Measurements from ENCODE around the gene GALK1.

GALK1 gene

DNA sequence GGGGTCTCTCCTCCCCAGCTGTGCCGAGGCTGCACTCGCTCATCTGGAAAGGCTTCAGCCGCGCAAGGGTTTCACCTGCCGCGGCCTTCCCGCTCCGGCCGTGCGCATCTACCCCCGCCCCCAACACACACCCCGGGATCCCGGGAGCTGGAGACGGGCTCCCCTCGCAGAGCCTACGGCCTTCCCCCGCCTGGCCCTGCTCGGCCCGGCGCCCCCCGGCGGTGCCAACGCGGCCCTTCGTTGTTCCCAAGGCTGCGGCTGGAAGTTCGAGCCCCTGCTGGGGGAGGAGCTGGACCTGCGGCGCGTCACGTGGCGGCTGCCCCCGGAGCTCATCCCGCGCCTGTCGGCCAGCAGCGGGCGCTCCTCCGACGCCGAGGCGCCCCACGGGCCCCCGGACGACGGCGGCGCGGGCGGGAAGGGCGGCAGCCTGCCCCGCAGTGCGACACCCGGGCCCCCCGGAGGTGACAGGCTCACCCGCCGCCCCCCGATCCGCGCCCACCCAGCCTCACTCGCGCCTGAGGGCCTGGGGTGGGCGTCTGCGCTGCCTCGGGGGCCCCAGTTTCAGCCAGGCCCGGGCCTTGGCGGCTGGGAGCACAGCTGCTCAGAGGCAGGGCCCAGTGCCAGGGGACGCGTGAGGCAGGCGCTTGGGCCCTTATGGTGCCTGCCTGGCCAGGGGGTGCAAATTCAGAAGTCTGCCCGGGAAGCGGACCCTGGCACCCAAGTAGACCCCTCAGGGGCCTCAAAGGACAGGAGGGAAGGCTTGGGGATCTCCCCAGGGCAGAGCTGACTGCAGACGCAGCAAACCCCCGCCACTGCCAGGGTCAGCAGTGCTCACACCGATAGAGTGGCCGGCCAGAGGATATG lies 11.2 kb downstream of the GALK1 start:
- DNase-seq (ENCODE audit: extremely low spot score, insufficient read length, low read depth) (peak; percentile 65), FAIRE-seq (peak; percentile 53)

- FAIRE-seq: peak; percentile 81
- no peak for DNase-seq (ENCODE audit: extremely low spot score, insufficient read length, low read depth)
Measured at GRCh38 chr17:75752802-75753513, 12.0 kb downstream of the GALK1 start.

DNA sequence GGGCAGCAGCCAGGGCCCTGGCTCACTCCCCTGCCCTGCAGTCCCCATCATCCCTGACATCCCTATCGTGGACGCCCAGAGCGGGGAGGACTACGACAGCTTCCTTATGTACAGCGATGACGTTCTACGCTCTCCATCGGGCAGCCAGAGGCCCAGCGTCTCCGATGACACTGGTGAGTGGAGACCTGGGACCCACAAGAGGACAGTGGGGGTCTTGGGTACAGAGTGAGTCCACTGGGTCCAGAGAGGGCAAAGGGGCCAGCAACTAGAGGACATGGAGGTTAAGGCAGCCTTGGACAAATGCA lies 12.6 kb downstream of the GALK1 start:
- FAIRE-seq (no peak), DNase-seq (ENCODE audit: extremely low spot score, insufficient read length, low read depth) (no peak)

DNA sequence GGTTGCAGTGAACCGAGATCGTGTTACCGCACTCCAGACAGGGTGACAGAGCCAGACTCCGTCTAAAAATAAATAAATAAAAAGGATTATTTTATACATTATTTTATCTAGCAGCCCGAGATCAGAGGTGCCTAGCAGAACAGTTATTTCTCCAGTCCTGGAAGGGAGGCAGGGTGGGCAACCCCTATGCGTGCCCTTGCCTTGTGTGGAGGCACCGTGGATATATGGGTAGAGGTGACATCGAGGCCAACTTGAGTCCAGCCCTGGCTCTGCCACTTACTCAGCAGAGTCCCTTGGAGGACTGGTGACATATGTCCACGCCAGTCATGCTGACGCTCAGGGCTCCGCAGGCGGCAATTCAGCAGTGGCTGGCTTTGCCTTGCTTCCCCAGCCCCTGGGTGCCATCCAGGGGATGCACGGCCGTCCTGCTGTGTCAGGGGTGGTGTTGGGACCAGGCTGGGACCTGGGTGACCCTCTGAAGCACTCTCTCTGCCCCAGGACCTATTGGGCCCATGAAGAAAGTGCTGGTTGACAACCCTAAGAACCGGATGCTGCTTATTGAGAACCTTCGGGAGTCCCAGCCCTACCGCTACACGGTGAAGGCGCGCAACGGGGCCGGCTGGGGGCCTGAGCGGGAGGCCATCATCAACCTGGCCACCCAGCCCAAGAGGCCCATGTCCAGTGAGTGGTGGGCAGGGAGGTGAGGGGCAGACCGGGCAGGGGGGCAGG lies 13.2 kb downstream of the GALK1 start:
- FAIRE-seq (no peak), DNase-seq (ENCODE audit: extremely low spot score, insufficient read length, low read depth) (no peak)

DNA sequence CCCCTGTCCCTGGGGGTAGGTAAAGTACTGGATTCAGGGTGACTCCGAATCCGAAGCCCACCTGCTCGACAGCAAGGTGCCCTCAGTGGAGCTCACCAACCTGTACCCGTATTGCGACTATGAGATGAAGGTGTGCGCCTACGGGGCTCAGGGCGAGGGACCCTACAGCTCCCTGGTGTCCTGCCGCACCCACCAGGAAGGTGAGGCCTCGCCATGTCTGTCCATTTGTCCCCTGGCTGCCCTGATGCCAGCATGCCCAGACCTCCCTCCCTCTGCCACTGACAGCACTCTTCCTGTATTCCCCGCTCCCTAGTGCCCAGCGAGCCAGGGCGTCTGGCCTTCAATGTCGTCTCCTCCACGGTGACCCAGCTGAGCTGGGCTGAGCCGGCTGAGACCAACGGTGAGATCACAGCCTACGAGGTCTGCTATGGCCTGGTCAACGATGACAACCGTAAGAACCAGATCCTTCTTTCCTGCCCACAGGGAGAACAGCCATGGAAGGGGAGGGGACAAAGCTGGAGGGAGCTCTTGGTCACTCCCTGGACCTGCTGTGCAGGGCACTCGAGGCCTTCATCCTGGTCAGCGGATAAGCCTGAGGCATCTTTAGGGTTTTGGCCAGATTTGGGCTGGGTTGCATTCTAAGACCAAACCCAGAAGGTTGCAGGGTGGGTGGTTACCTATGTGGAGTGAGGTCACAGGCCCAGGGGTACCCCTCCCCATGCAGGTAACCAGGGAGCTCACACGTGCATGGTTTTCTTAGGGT lies 14.2 kb downstream of the GALK1 start:
- FAIRE-seq: no peak
- no peak for DNase-seq (ENCODE audit: extremely low spot score, insufficient read length, low read depth)

DNA sequence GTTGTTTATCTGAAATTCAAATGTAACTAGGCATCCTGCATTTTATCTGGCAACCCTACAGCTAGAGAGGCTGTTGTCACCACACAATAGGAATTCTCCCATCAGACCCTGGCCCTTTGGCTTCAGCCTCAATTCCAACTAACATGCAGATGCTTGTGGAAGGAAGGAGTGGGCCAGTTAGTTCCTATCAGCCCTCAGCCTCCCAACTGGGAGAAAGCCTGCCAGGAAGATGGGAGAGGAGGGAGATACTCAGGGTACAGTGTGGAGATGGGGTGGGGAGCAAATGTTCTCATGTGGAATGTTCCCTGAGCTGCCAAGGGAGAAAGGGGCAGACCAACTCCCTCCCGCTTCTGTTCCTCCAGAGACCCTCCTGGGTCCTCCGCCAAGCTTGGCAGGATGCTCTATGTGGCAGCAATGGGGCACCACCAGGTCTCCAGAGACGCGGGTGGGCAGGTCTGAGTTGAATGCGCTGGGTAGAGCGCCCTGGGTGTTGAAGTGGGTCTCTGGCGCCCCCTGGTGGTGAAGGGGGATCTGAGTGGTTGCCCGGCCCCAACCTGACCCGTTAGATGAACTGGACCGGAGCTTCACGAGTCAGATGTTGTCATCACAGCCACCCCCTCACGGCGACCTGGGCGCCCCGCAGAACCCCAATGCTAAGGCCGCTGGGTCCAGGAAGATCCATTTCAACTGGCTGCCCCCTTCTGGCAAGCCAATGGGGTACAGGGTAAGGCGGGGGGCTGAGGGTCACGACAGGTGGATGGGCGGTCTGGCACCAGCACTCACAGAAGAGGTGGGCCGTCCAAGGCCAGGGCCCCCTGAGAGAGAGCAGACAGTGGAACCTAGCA lies 15.2 kb downstream of the GALK1 start:
- DNase-seq (ENCODE audit: extremely low spot score, insufficient read length, low read depth) (peak; percentile 68), FAIRE-seq (peak; percentile 51)

DNA sequence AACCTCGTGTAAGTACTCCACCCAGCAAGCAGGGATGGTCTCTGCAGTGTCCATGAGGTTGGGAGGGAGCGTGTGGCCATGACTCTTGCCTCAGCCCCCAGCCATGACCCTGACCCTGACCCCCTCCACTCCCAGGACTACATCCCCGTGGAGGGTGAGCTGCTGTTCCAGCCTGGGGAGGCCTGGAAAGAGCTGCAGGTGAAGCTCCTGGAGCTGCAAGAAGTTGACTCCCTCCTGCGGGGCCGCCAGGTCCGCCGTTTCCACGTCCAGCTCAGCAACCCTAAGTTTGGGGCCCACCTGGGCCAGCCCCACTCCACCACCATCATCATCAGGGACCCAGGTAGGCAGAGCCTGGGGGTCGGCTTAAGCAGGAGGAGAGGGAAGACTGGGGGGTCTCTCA lies 16.3 kb downstream of the GALK1 start:
- FAIRE-seq: no peak

GRCh38 chr17:75743625-75744206 lies 21.3 kb downstream of the GALK1 start:
- no peak for FAIRE-seq
- no peak for DNase-seq (ENCODE audit: extremely low spot score, insufficient read length, low read depth)

More for the DNA sequence above, 16.3 kb downstream of the GALK1 start:
- no peak for DNase-seq (ENCODE audit: extremely low spot score, insufficient read length, low read depth)

DNA sequence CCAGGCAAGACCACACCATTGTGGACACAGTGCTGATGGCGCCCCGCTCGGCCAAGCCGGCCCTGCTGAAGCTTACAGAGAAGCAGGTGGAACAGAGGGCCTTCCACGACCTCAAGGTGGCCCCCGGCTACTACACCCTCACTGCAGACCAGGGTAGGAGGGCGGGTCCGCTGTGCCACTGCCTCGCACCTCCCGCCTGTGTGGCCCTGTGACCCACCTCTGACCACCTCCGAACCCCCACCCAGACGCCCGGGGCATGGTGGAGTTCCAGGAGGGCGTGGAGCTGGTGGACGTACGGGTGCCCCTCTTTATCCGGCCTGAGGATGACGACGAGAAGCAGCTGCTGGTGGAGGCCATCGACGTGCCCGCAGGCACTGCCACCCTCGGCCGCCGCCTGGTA lies 22.7 kb downstream of the GALK1 start:
- FAIRE-seq (no peak), DNase-seq (ENCODE audit: extremely low spot score, insufficient read length, low read depth) (no peak)

DNA sequence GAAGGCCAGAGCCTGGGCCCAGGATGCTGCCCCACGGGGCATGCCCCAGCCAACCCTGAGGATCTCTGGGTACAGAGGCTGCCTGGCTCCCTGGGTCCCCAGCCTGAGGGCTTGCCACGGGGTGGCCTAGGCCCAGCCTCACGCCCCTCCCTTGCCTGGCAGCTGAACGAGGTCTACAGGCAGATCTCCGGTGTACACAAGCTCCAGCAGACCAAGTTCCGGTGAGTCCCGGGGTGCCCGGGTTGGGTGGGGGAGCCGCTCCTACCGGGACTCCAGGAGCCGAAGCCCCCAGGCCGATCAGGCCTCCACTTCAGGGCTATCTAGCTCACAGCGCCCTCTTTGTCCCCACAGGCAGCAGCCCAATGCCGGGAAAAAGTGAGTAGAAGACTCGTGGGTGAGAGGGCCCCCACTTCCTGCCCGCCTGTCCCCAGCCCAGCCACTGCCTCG lies 24.3 kb downstream of the GALK1 start:
- no peak for FAIRE-seq
- DNase-seq (ENCODE audit: extremely low spot score, insufficient read length, low read depth): no peak

GRCh38 chr17:75740215-75740614 lies 24.8 kb downstream of the GALK1 start:
- no peak for FAIRE-seq
- DNase-seq (ENCODE audit: extremely low spot score, insufficient read length, low read depth): no peak

DNA sequence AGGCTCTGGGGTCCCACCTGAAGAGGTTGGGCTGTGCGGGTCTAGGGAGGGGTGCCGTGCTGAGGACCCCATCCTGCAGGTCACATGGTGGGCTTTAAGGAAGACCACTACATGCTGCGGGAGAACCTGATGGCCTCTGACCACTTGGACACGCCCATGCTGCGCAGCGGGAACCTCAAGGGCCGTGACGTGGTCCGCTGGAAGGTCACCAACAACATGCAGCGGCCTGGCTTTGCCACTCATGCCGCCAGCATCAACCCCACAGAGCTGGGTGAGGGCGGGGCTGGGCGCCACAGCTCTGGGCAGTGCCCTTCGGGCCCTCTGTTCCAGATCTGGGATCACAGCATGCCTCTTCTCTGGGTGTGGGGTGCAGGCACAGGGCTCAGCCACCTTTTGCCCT lies 25.2 kb downstream of the GALK1 start:
- DNase-seq (ENCODE audit: extremely low spot score, insufficient read length, low read depth) (no peak), FAIRE-seq (no peak)

GRCh38 chr17:75739174-75739573 lies 25.8 kb downstream of the GALK1 start:
- FAIRE-seq (no peak), DNase-seq (ENCODE audit: extremely low spot score, insufficient read length, low read depth) (no peak)

GRCh38 chr17:75738218-75738802 lies 26.7 kb downstream of the GALK1 start:
- peak; percentile 46 for FAIRE-seq
- DNase-seq (ENCODE audit: extremely low spot score, insufficient read length, low read depth): no peak

- no peak for FAIRE-seq
- no peak for DNase-seq (ENCODE audit: extremely low spot score, insufficient read length, low read depth)
Measured at GRCh38 chr17:75737133-75737962, 27.6 kb downstream of the GALK1 start.

DNA sequence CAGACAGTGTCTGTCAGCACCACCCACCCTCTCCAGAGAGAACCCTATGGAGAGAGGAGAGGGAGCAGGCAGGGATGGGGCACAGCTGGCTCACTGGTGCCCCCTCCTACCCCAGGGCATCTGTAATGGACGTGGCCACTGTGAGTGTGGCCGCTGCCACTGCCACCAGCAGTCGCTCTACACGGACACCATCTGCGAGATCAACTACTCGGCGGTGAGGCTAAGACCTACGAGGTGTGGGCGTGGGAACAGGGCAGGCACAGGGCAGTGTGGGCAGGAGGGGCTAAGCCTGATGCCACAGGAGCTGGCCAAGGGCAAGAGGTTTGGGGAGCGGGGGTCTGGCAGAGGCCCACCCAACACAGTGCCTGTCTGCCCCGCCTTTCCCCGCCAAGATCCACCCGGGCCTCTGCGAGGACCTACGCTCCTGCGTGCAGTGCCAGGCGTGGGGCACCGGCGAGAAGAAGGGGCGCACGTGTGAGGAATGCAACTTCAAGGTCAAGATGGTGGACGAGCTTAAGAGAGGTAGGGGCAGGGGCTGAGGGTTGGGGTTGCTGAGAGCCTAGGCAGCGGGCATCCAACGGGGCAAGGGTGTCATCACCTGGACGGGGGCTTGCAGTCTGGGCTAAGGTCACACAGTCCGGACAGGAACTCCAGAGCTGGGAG lies 28.7 kb downstream of the GALK1 start:
- FAIRE-seq: no peak
- no peak for DNase-seq (ENCODE audit: extremely low spot score, insufficient read length, low read depth)

GRCh38 chr17:75734674-75735294 lies 30.2 kb downstream of the GALK1 start:
- FAIRE-seq: peak; percentile 42
- no peak for DNase-seq (ENCODE audit: extremely low spot score, insufficient read length, low read depth)
